ENCODE measurements around the gene PRPF19.
"Not testable (repeated sequence)": the region's sequence is repeated elsewhere in the genome, so short reads cannot be mapped to it uniquely, and the experiment has no call there.

PRPF19 gene

DNA sequence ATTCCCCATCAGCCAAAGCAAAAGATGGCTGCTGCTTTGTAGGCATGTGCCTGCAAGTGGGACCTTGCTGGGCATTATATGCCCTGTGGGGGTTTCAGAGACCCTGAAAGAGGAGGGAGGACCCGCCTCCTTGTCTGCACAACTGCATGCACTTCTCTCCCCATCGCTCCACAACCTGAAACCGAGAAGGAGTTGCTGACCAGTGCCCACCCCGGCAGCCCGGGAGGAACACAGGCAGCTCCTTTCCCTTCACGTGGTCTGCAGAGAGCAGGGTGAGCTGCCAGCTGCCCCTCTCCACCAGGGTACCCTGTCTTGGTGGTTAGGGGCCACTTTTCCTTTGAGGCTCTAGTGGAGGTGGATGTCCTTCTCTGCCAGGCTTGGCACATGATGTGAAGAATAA lies 16.5 kb upstream of the PRPF19 start:
- no peak for DNase-seq

GRCh38 chr11:60921777-60922335 lies 15.5 kb upstream of the PRPF19 start:
- no peak for DNase-seq

GRCh38 chr11:60921259-60921658 lies 14.9 kb upstream of the PRPF19 start:
- DNase-seq, result no peak

GRCh38 chr11:60919956-60920355 lies 13.6 kb upstream of the PRPF19 start:
- DNase-seq, result no peak

DNA sequence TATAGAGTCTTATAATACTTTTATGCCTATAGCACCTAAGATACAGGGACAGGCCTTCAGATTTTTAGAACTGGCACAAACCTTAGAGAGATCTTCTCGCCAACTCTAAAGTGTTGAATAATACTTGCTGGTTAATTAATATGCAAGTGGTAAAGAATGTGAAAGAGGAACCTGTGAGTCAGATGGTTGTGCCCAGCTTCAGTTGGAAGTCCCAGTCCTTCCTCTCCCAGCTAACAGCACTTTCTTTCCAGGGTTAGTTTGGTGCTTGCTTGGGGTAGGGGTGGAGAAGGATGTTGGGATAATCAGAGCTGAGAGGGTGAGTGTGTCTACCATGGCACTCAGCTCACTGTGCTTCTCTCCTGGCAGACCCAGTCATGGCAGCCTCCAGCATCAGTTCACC lies 12.9 kb upstream of the PRPF19 start:
- DNase-seq, result no peak

- no peak for DNase-seq
Observed at GRCh38 chr11:60918939-60919265, 12.5 kb upstream of the PRPF19 start.

DNA sequence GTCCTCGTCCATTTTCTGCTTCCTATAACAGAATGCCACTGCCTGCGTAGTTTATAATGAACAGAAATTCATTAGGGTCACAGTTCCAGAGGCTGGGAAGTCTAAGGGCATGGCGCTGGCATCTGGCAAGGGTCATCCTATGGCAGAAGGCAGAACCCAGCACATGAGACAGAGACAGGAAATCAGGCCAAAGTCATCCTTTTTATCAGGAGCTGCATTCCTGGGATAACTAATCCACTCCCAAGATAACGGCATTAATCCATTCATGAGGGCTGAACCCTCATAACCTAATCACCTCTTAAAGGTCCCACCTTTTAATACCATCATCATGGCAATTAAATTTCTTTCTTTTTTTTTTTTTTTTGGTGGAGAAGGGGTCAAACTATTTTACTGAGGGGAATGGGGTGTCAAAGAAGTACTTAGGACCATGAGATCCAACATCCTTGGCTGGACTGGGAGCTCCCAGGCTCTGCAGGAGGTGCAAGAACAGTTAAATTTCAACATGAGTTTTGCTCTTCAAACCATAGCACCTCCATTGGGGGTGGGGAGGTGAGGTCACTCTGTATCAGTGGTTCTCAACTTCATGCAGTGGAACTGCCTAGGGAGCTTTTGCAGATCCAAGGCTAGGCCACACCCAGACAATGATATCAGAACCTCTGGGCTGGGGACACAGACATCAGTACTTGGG lies 12.0 kb upstream of the PRPF19 start:
- DNase-seq, result no peak

- no peak for DNase-seq
Observed at GRCh38 chr11:60917267-60917666, 10.9 kb upstream of the PRPF19 start.

DNA sequence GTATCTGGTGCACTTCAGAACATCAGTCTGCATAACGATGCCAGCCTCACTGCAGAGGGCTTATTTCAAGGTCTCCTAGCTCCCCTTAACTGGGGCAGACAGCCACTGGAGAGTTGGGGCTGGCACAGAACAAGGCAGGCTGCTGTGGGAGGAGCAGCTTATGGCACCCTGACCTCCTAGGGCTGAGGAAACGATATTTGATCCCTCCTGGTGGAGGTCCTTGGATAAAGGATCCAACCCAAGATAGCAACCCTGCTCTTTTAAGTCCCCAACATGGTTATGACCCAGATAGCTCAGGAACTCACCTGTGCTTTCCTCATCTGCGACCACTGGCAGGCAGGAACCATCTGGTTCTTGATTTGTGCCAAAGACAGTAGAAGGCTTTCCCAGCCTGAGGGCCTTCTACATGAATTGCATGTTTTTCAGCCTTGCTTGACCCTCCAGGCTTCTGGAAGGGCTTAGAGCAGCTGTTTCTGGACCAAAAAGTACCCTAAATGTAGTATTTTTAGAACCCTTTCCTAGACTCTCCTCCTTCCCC lies 10.4 kb upstream of the PRPF19 start:
- peak; percentile 50 for DNase-seq

GRCh38 chr11:60915248-60915914 lies 9.0 kb upstream of the PRPF19 start:
- DNase-seq, result peak; percentile 89

DNA sequence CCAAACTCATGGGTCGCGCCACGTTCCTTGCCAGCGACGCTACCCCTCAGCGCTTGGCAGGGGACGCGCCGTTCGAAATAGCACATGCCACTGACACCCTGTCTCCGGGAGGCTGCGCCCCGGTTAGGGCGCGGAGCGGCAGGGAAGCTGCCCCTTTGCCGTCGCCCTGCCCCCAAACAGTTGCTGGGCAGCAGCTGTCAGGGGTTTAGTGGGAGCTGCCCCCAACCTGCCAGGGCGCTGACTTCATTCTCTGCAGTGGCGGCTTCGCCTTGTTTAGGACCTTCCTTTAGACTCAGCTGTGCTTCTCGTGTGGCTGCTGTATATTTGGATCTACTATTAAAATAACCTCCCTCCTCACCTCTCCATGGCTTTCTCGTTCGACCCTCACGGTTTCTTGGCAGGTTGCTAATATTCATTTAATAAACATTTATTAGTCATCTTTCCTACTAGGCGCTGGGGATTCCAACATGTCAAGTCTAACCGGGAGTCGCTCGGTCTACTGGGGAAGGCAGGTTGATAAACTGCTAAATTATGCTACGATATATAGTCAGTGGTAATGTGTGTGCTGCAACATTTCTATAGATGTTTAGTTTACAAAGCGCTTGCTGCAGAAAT lies 8.4 kb upstream of the PRPF19 start:
- no peak for DNase-seq

GRCh38 chr11:60913793-60914632 lies 7.6 kb upstream of the PRPF19 start, which contains the start of gene TMEM109:
TMEM109 (plus strand) TSS chr11:60914158; CDS start chr11:60919694, 5,536 bp downstream.
- DNase-seq, result peak; percentile 95

DNA sequence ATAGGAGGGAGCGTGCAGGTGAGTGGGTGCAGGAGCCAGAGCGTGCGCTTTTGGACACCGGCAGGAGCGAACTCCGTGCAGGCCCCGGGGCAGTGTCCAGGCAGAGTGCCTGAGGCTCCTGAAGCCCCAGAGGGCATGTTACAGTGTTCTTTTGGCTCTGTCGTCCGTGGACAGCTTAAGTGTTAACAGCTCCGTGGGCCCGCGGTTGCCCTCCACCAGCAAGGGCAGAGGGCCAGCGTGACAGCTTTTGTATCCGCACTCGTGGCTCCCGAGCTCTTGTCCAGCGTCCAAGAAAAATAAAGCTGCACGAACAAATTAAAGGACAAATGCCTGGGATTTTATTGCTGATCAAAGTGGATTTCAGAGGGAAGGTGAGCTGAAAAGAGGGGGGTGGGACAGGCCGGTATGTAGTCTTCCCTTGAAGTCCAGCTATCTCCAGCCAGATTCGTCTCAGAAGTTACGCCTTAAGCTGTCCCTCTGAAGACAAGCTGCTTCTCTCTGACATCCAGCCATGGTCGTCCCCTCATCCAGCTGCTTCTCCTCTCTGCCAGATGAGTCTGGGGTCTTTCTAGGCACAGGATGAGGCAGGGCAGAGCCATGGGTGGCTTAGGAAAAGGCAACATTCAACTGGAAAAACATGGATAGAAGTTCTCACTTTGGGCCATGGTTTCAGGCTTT lies 6.6 kb upstream of the PRPF19 start:
- peak; percentile 50 for DNase-seq

- peak; percentile 62 for DNase-seq
Observed at GRCh38 chr11:60912223-60912850, 6.0 kb upstream of the PRPF19 start.

DNA sequence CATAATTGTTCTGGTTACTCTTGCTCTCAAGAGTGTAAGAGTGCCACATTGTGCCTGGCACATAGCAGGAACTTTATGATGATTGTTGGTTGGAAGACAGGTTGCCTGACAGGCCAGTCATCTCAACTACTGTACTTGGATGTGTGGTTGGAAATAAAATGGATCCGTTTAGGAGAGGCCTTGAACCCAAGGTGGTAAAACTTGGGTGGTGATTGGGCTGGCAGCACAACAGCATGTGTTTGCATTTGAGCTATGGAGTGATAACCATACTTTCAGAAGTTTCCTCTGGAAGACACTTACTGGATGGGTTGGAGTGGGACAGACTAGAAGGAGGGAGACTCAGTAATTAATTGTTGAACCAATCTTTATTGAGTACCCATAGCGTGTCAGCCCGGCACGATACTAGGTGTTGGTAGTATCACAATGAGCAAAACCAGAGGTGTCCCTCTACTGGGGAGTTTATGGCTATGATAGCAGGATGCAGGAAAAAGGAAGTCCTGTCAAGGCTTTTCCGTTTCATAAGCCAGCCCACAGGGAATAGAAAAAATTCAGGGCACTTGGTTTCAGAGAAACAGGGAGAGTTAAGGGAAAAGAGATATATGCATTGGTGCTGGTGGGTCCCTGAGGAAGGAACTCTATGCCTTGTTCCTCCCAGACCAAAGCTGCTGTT lies 4.5 kb upstream of the PRPF19 start:
- DNase-seq, result no peak

- no peak for DNase-seq
Observed at GRCh38 chr11:60910281-60910687, 3.9 kb upstream of the PRPF19 start.

DNA sequence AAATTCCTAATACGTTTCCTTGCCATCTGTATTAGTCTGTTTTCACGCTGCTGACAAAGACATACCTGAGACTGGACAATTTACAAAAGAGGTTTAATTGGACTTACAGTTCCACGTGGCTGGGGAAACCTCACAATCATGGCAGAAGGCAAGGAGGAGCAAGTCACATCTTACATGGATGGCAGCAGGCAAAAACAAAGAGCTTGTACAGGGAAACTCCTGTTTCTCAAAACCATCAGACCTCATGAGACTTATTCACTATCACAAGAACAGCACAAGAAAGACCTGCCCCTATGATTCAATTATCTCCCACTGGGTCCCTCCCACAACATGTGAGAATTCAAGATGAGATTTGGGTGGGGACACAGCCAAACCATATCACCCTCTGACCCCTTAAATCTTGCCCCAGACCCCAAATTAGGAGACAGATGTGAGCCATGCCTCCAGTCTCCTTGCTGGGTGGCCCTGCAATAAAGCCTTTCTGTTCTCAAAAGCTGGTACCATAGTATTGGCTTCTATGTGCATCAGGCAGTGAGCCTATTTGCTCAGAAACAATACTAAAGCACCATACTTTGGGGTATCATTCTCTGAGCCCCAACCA lies 3.4 kb upstream of the PRPF19 start:
- DNase-seq, result not testable (repeated sequence)

- no peak for DNase-seq
Observed at GRCh38 chr11:60908803-60909202, 2.4 kb upstream of the PRPF19 start.

GRCh38 chr11:60905551-60906113 lies 753 bp downstream of the PRPF19 start:
- no peak for DNase-seq

DNA sequence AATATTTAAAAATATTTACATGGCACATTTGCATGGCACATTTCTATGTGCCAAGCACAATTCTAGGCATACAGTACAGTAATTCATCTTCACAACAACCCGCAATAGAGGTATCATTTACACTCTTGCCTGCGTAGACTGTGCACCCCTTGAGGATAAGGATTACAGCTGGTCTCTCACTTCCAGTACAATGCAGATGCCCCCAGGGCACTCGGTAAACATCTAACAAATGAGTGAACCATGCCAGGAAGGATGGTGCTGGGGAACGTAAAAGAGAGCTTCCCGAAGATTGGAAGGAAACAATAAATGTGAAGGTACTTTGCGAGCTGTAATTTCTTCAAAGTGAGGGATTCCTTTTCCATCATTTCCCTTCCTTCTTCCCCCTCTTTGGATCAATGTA lies 1.3 kb downstream of the PRPF19 start:
- peak; percentile 52 for DNase-seq
